Stimulated activated CD8-positive, alpha-beta memory T cell treated with anti-CD3 and anti-CD28 coated beads, Interleukin-4, amount 100 ng/mL, for 1 hour (primary cell): Measurements from ENCODE around the gene KRTAP15-1.

Experiments
- DNase-seq, 2 donors: peaks; one replicate each; pipeline ENCODE4 v3.0.0-alpha.2; 2020; ENCODE audit warnings: low read depth in 2 of 2, low spot score in 1 of 2

KRTAP15-1 gene

GRCh38 chr21:30439975-30440374, at the start of gene KRTAP15-1:
KRTAP15-1 (plus strand) TSS chr21:30440275; CDS start chr21:30440328, 53 bp downstream.
- no peak for DNase-seq

DNA sequence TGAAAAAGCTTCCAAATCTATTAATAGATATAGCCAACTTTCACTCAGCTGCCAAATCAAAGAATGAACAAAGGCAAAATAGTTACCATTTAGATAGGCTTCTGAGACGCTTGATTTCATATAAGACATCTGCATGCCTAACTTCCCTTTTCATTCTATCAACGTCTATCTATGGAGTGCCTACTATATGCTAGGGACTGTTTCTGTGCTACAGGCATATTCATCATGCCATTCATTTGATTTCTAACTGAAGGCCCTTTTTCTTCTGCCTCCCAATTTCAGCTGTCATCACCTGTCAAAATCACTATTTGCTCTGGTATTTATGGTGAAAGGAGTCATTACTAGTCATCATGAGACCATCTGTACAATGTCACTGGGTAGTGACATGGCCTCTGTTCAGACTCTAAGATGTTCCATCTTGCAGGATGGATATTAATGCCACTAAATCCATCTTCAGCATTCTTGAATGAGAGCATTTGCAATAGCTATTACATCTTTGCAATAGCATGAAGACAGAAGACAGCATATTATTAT, 48.5 kb upstream of the KRTAP15-1 start:
- DNase-seq: no peak

DNA sequence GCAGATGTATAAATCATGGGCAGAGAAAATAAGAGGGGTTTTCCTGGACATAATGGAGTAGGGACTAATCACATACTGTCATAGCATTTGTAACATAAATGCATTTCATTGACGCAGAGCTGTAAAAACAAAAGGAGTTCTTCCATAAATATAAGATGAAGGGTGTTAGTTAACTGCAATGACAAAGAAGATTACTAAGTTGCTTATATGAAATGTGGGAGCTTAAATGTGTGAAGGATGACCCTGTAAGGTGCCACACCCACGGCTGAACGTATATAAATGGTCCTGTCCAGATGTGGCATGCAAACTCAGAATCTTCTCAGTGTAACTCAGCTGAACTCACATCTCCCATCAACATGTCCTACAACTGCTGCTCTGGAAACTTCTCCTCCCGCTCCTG, 44.3 kb upstream of the KRTAP15-1 start, which contains the start of gene KRTAP13-1:
Gene KRTAP13-1 (plus strand): TSS at position 301 of the 400 bp plus-strand sequence. CDS start 56 bp downstream, at position 357.
- DNase-seq: no peak

GRCh38 chr21:30408782-30409494, 31.1 kb upstream of the KRTAP15-1 start:
- no peak for DNase-seq

DNA sequence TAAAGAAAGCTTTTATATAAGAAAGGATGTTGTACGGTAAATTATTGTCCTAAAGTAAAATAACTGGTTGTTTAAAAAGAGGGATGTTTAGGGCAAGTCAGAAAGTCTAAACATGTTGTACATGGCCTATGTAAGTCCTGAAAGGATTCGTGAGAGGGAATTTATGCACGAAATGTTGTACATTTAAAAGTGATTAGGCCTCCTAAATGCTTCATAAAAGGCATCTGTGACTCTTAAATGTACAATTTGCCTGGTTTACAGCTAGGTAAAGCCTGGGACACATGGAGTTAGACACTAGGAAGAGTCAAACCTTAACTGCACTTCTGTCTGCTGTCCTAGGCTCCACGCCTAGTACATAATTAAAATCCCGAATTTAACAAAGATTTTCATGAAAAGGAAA, 24.1 kb upstream of the KRTAP15-1 start:
- DNase-seq: no peak

- DNase-seq: no peak
Observed at GRCh38 chr21:30425826-30426225, 14.2 kb upstream of the KRTAP15-1 start, which contains the start of gene KRTAP13-3. KRTAP13-3 (minus strand) TSS chr21:30425926; CDS start chr21:30425912, 14 bp downstream.

DNA sequence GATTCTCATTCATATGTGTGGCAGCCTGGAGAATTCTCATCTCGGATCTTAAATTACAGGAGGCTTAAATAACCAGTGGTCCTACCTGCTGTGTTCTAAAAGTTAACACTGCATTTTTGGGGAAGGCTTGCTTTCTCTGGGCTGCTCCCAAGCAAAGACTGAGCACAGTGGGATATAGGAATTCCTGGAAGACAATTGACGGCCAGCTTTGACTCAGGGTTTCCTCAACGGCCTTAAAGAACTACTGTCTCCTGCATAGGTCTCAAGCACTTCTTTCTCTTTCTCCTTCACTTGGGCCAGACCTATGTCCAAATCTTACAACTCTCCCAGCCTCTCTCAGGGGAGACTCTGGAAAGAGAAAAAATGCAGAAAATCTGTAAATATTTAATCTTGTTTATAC, 13.3 kb upstream of the KRTAP15-1 start:
- no peak for DNase-seq

GRCh38 chr21:30430170-30430655, 9.9 kb upstream of the KRTAP15-1 start, which contains the start of gene KRTAP13-4:
KRTAP13-4 (plus strand) TSS chr21:30430220; CDS start chr21:30430276, 56 bp downstream.
- no peak for DNase-seq

- DNase-seq: no peak
Observed at GRCh38 chr21:30434033-30434631, 5.9 kb upstream of the KRTAP15-1 start.

DNA sequence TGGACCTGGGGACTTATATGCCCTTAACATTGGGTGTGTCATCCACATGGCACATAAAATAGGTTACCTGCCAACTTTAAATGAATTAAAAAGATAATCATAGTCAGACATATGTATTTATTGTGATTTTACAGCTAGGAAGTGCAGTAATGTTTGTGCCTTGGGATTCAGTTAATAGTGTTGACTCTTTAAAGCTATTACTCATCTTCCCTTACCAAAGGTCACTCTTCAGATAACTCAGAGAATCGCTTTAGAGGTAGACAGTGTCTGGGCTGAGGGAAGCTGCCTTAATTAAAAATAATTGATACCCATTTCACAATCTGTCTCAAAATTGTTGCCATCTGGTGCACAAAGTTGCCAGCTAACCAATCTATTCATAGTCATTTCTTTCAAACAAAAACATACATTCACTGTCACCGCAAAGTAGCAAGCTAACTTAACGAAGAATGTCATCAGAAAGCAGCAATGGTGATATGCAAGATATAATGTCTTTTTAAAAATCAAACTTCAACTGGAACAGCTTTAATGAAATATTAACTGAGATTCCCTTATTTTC, 3.0 kb upstream of the KRTAP15-1 start:
- no peak for DNase-seq

GRCh38 chr21:30443226-30443625, 3.2 kb downstream of the KRTAP15-1 start:
- no peak for DNase-seq

GRCh38 chr21:30444204-30444603, 4.1 kb downstream of the KRTAP15-1 start:
- DNase-seq: no peak

- no peak for DNase-seq
Observed at GRCh38 chr21:30447056-30447455, 7.0 kb downstream of the KRTAP15-1 start.

DNA sequence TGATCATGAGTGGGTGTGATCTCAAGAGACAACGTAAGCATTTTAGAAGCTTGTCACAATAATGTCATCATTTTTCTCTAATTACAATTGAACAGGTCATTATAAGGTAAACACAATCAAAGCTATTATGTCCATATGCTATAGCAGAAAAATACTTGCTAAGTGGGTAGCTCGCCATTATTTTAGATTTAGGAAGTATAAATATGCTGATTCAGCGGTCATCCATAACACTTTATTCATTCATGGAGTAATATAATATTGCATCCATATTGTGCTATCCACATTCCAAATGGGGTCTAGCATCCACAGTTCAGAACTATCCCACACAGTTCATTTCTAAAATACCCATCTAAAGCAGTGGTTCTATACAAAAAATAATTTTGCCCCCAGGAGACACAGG, 8.4 kb downstream of the KRTAP15-1 start:
- DNase-seq: no peak

GRCh38 chr21:30463713-30464112, 23.6 kb downstream of the KRTAP15-1 start:
- DNase-seq: no peak

- DNase-seq: no peak
Observed at GRCh38 chr21:30468900-30469714, 29.0 kb downstream of the KRTAP15-1 start.

GRCh38 chr21:30478004-30478403, 37.9 kb downstream of the KRTAP15-1 start:
- DNase-seq: no peak

- DNase-seq: no peak
Observed at GRCh38 chr21:30479259-30479658, 39.2 kb downstream of the KRTAP15-1 start.

DNA sequence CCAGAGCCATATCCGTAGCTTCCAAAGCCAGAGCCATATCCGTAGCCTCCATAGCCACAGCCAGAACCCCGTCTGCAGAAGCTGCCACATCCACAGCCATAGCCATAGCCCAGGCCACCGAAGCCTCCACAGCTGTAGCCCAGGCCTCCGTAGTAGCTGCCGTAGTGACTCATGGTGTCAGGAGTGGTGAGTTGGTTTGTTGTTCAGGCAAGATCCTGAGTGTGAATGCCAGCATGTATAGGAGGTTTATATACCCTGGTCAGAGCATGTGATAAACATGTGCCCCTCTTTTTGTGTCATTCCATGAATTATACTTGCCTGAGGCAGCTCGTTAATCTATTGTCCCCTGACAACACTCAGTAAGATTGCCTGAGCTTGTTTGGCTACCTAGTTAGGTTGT, 40.1 kb downstream of the KRTAP15-1 start, which contains the start of gene KRTAP19-1:
Gene KRTAP19-1 (minus strand): TSS at position 223 of the 400 bp plus-strand sequence. CDS start 50 bp downstream, at position 173.
- no peak for DNase-seq

DNA sequence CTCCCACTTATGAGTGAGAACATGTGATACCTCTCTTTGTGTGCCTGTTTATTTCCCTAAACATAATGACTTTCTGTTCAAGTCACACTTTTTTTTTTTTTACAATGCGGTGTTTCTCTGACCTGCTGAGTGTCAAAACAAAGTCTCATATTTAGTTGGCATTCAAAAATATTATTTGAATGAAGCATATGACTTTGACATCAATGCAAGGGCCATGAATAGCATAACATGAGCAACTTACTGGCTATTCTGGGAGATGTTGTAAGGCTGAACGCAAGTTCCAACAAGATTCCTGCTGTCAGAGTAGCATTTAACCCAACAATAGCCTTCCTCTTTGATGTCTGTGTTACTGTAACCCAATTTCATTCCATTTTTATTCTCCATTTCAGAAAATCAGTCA, 42.1 kb downstream of the KRTAP15-1 start:
- DNase-seq: no peak

- no peak for DNase-seq
Observed at GRCh38 chr21:30486180-30486579, 46.1 kb downstream of the KRTAP15-1 start.
